ENCODE data around the gene KATNB1. TPM values are rescaled to one million over a fixed set of nuclear protein-coding genes. Genes with fewer than 3 reads are reported as not detected.

Gene KATNB1
- total and polyA plus RNA-seq, 10 donors, result 10.6 to 23.1 (median 17.0) TPM

DNA sequence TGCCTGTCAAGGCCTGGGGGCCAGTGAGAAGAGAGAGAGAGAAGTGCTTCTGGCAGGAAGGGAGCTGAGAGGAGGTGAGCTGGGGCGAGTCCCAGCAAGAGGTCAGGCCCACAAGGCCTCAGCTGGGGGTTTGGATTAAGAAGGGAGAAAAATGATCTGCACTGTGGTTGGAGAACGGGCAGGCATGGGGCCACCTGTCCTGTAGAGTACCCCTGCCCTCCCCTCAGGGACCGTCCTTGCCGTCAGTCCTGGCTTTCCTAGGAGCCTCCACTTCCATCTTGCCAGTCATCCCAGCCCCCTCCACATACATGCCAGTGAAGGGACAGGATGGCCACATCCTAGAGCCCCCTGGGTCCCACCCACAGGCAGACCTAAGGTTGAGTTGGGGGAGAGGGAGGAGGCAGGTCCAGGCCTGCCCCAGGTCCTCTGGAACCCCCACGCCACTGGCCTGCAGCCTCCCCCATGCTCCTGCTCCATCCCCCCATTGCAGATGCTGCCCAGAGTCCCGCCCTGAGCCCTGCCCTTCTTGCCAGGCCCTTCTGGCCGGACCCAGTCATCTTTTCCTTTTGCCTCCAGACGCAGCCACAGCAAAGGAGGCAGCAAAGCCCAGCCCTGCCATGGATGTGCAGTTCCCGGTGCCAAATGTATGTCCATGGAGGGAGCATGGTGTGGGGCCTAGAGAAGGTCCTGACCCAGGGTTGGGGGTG, 18.9 kb downstream of the KATNB1 start:
- Histone ChIP-seq H3K4me3 (no peak overlapping the region), H3K27ac (no peak overlapping the region), H3K4me1 (peaks cover 0 to 22% (median 7%) of the 10 kb centered on the region in 6 donors), H3K36me3 (peaks cover 0 to 98% (median 34%) of the 10 kb centered on the region in 6 donors), H3K27me3 (replicated peaks in 1 of 7) (no peaks in the 10 kb centered on the region), H3K9me3 (no peaks in the 10 kb centered on the region)
- intact Hi-C loops (cut with DNase I; ENCODE audit: low total_unique reads), result loop anchor here (10.0 kb wide), 2 partner anchors 110 to 250 kb away; partner anchors contain the start of genes USB1 and ZNF319
- 78 to 86% (median 82%) methylated on average over 6 to 9 of the region's 9 CpGs for WGBS, 5 donors
- no peak for TF ChIP-seq CTCF (IDR thresholded peaks at IDR 0.05 in 8 of 11, conservative IDR thresholded peaks at IDR 0.05 in 3 of 11)
- no peak for TF ChIP-seq POLR2A (IDR thresholded peaks at IDR 0.05)
- TF ChIP-seq POLR2AphosphoS5 (IDR thresholded peaks at IDR 0.05), result no peak
- DNase-seq, result no peak

DNA sequence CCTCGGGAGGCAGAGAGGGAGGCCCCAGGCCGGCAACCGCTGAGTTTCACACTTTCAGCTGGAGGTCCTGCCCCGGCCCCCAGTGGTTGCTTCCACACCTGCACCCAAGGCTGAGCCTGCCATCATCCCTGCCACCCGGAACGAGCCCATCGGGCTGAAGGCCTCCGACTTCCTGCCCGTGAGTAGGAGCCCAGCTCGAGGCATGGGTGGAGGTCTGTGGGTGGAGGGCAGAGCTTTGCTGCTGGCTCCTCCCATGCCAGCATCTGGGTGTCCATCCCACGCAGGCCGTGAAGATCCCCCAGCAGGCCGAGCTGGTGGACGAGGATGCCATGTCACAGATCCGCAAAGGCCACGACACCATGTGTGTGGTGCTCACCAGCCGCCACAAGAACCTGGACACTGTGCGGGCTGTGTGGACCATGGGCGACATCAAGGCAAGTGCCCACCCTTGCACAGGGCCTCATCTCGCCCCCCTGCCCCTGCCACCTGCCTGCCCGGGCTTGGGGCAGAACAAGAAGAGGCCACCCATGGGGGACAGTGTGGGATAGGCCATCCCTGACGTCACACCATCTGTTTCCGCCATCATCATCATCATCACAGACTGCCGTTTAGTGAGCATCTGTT, 19.6 kb downstream of the KATNB1 start:
- H3K4me3 ChIP-seq, result no peak overlapping the region
- TF ChIP-seq CTCF (IDR thresholded peaks at IDR 0.05 in 8 of 11, conservative IDR thresholded peaks at IDR 0.05 in 3 of 11), result peak in 1 of 11 experiments; percentile 10
- no peak for TF ChIP-seq POLR2A (IDR thresholded peaks at IDR 0.05)
- peak in 1 of 3 donors; percentile 21 for TF ChIP-seq POLR2AphosphoS5 (IDR thresholded peaks at IDR 0.05)
- H3K4me1 ChIP-seq, result peaks cover 0 to 22% (median 7%) of the 10 kb centered on the region in 6 donors
- WGBS, 5 donors, result 82 to 89% (median 83%) methylated on average over 12 to 24 of the region's 24 CpGs
- H3K27me3 ChIP-seq (replicated peaks in 1 of 7), result no peaks in the 10 kb centered on the region
- intact Hi-C loops (cut with DNase I; ENCODE audit: low total_unique reads), result loop anchor here (10.0 kb wide), 2 partner anchors 110 to 250 kb away; partner anchors contain the start of genes USB1 and ZNF319
- H3K27ac ChIP-seq, result no peak overlapping the region
- DNase-seq, result no peak
- peaks cover 0 to 98% (median 34%) of the 10 kb centered on the region in 6 donors for H3K36me3 ChIP-seq
- H3K9me3 ChIP-seq, result no peaks in the 10 kb centered on the region

GRCh38 chr16:57755726-57756423, 20.3 kb downstream of the KATNB1 start:
- H3K4me3 ChIP-seq, result no peak overlapping the region
- no peaks in the 10 kb centered on the region for H3K27me3 ChIP-seq (replicated peaks in 1 of 7)
- H3K4me1 ChIP-seq, result peaks cover 0 to 22% (median 7%) of the 10 kb centered on the region in 6 donors
- no peak for DNase-seq
- peaks cover 0 to 98% (median 33%) of the 10 kb centered on the region in 6 donors for H3K36me3 ChIP-seq
- TF ChIP-seq POLR2A (IDR thresholded peaks at IDR 0.05) (no peak), CTCF (IDR thresholded peaks at IDR 0.05 in 8 of 11, conservative IDR thresholded peaks at IDR 0.05 in 3 of 11) (no peak), POLR2AphosphoS5 (IDR thresholded peaks at IDR 0.05) (no peak)
- intact Hi-C loops (cut with DNase I; ENCODE audit: low total_unique reads), result loop anchor here (10.0 kb wide), 2 partner anchors 109 to 249 kb away; partner anchors contain the start of genes USB1 and ZNF319
- no peaks in the 10 kb centered on the region for H3K9me3 ChIP-seq
- H3K27ac ChIP-seq, result no peak overlapping the region
- WGBS, 5 donors, result 83 to 90% (median 86%) methylated on average over 18 of the region's 18 CpGs

Data from spleen (tissue), 11 donors.